Measurements from ENCODE around the gene UNC5B. TPM values are rescaled to one million over a fixed set of nuclear protein-coding genes. Genes with fewer than 3 reads are reported as not detected.

Gene UNC5B
- total RNA-seq, 1 donor from 2014 or later: 22.2 TPM

DNA sequence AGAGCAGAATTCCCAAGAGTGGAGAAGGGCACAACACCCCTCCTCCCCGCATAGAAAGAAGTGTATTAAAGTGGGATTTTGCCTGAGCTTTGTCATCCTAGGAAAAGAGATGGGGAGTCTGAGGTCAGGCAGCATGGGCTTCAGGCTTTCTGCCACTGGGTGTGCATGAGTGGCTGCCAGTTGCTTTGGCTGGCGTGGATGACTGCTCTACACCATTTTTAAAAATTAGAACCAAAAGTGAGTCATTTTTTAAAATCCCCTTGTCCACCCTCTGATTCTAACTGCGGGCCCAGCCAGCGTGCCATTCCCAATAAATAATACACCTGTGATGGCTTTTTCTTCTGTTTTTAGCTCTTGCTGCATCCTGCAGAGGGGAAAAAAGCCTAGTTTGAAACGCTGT is 120.1 kb downstream of the UNC5B start:
- no peak for DNase-seq
- H3K36me3 ChIP-seq: peaks cover 13% of the 10 kb centered on the region
- no peaks in the 10 kb centered on the region for H3K27me3 ChIP-seq (ENCODE audit: low read depth)
- TF ChIP-seq, protein P1, sequence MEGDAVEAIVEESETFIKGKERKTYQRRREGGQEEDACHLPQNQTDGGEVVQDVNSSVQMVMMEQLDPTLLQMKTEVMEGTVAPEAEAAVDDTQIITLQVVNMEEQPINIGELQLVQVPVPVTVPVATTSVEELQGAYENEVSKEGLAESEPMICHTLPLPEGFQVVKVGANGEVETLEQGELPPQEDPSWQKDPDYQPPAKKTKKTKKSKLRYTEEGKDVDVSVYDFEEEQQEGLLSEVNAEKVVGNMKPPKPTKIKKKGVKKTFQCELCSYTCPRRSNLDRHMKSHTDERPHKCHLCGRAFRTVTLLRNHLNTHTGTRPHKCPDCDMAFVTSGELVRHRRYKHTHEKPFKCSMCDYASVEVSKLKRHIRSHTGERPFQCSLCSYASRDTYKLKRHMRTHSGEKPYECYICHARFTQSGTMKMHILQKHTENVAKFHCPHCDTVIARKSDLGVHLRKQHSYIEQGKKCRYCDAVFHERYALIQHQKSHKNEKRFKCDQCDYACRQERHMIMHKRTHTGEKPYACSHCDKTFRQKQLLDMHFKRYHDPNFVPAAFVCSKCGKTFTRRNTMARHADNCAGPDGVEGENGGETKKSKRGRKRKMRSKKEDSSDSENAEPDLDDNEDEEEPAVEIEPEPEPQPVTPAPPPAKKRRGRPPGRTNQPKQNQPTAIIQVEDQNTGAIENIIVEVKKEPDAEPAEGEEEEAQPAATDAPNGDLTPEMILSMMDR (IDR thresholded peaks at IDR 0.05): no peak
- H3K4me3 ChIP-seq: no peak overlapping the region
- no peak for ATAC-seq
- intact Hi-C loops (cut with DNase I): no loop called here
- H3K4me1 ChIP-seq: peaks cover 21% of the 10 kb centered on the region
- no peak overlapping the region for H3K27ac ChIP-seq
- no peaks in the 10 kb centered on the region for H3K9me3 ChIP-seq

DNA sequence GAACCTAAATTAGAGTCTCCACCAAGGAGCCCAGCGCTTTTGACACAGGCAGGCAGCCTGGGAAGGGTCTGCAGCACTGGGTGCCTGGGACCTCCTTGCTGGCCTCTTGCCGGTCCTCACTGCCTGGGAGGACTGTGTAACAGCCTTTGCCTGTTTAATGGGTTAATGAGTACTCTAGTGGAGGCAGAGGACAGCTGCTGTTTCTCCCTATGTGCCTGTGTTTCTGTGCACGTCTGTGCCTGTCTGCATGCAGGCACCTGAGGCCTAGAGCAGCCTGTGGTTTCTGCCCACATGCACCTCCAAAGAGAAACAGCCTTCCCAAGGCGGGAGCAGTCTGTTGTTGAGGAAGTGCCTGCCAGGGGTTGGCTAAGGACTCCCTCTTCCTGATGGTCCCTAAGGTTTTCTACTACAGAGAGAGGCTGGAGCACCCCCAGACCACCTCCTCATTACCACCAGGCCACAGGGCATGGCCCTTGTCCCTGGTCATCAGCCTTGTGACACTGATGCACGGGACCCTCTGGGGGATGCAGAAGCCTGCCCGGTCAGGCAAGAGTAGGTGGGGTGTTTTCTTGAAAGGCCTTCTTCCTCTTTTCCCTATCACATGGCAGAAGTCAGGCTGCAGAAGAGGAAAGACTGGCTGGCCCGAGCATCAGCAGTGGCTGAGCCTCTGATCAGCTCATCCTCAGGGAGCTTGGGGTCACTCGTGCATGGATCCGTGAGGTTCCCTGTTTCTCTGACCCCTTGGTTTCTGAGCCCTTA is 120.9 kb downstream of the UNC5B start:
- TF ChIP-seq, protein P1 (IDR thresholded peaks at IDR 0.05): no peak
- intact Hi-C loops (cut with DNase I): no loop called here
- peak; percentile 60 to 65 for ATAC-seq
- Histone ChIP-seq H3K27me3 (ENCODE audit: low read depth) (no peaks in the 10 kb centered on the region), H3K4me1 (peaks cover 21% of the 10 kb centered on the region), H3K27ac (no peak overlapping the region), H3K36me3 (peaks cover 11% of the 10 kb centered on the region), H3K4me3 (no peak overlapping the region), H3K9me3 (no peaks in the 10 kb centered on the region)
- peak; percentile 66 for DNase-seq

DNA sequence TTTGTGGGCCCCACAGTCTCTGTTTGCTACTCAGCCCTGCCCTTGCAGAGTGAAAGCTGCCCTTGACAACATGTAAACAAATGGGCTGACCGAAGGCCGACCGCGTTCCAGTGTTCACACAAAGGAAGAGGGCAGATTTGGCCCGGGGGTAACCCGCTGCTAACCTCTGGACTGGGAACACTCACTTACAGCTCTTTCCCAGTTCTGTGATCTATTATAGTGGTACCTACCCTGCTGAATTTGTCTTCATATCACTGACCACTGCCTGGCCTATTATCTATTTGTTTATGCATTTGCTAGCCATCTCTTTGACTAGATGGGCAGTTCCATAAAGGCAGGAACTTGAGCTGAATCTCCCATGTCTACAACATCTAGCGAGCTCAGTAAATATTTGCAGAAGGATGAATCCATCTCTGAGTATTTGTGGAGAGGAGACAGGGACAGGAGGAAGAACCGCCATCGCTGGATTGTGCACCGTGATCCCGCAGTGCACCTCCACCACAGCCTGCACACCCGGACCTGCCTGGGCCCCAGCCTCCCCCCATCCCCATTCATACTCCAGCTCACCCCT is 121.9 kb downstream of the UNC5B start:
- H3K4me1 ChIP-seq: peaks cover 21% of the 10 kb centered on the region
- ATAC-seq (no peak), DNase-seq (no peak)

DNA sequence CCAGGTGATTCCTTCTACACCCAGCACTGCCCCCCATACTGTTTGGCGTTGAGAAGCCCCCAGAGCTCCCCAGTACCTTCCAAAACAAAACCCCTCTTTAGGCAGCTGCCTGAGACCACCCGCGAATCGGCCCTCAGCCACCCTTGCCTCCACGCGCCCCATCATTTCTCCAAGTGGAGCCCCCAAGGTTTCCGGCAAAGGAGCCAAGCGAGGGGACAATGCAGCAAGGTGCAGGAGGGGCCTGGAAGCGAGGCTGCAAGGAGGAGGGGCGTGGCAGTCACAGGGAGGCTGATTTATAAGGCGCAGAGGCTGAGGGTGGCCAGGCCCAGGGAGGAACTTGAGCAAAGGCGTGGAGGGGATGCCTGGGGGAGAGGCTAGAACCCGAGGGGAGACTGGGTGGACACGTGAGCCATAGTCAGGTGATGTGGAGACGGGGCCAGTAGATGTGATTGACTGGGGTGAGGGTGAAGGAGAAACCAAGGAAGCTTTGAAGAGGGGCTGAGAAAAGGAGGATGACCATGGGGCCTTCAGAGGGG is 122.9 kb downstream of the UNC5B start:
- H3K4me1 ChIP-seq: peaks cover 21% of the 10 kb centered on the region
- peaks cover 22% of the 10 kb centered on the region for H3K36me3 ChIP-seq
- H3K4me3 ChIP-seq: no peak overlapping the region
- no peaks in the 10 kb centered on the region for H3K9me3 ChIP-seq
- no peaks in the 10 kb centered on the region for H3K27me3 ChIP-seq (ENCODE audit: low read depth)
- no peak overlapping the region for H3K27ac ChIP-seq
- intact Hi-C loops (cut with DNase I): no loop called here
- TF ChIP-seq, protein P1 (IDR thresholded peaks at IDR 0.05): no peak
- DNase-seq (no peak), ATAC-seq (no peak)

More for the DNA sequence above, 121.9 kb downstream of the UNC5B start:
- H3K36me3 ChIP-seq: peaks cover 18% of the 10 kb centered on the region
- intact Hi-C loops (cut with DNase I): no loop called here
- H3K9me3 ChIP-seq: no peaks in the 10 kb centered on the region
- H3K27me3 ChIP-seq (ENCODE audit: low read depth): no peaks in the 10 kb centered on the region
- TF ChIP-seq, protein P1 (IDR thresholded peaks at IDR 0.05): no peak
- no peak overlapping the region for H3K4me3 ChIP-seq
- H3K27ac ChIP-seq: no peak overlapping the region

DNA sequence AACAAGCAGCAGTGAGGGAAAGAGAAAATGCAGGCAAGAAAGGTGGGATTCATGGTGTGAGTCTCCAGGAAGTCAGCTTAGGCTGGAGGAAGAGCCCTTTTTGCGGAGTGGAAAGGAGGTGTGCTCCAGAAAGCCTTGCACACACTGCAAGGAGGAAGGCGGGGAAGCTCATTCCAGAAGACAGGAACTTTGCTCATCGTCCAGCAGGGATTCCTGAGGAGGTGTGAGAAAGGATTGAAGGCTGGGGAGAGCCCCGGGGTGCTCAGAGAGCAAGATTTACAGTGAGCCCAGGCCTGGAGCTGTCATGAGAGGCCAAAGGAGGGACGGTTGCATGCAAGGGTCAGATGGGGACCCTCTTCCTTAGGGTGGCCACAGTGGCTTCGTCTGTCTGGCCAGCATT is 124.3 kb downstream of the UNC5B start:
- Histone ChIP-seq H3K9me3 (no peaks in the 10 kb centered on the region), H3K4me1 (peaks cover 21% of the 10 kb centered on the region), H3K4me3 (no peak overlapping the region), H3K27ac (no peak overlapping the region), H3K27me3 (ENCODE audit: low read depth) (no peaks in the 10 kb centered on the region), H3K36me3 (peaks cover 26% of the 10 kb centered on the region)
- TF ChIP-seq, protein P1 (IDR thresholded peaks at IDR 0.05): no peak
- intact Hi-C loops (cut with DNase I): no loop called here
- DNase-seq (no peak), ATAC-seq (no peak)

Measured in lower lobe of right lung (tissue), 2 donors.